H1 (cell line): ENCODE data around the gene KCNJ13. TPM values are rescaled to one million over a fixed set of nuclear protein-coding genes. Genes with fewer than 3 reads are reported as not detected.

Source experiments
- CTCF ChIA-PET: fragments of 300-600 bp; sonication (Branson Sonifier 250); formaldehyde crosslinking; loops from one replicate; lab custom pipeline; 2021; ENCODE audit not compliant: partially characterized antibody; lab: Charles Lee
- POLR2A ChIA-PET: fragments of 300-600 bp; sonication (Branson Sonifier 250); formaldehyde crosslinking; loops from one replicate; lab custom pipeline; 2021; ENCODE audit warnings: inconsistent platforms; ENCODE audit not compliant: partially characterized antibody; lab: Charles Lee
- DNase-seq, 2 experiments: peaks; one replicate each; pipeline versions ENCODE4 v3.0.0 to v3.0.0-alpha.2; 2010 to 2022; ENCODE audit warnings: low spot score in 2 of 2, low read depth in 1 of 2, mixed read lengths in 1 of 2
- FAIRE-seq: peaks from 2 replicates; lab custom pipeline; 2011; peaks lifted over from hg19 to GRCh38; lab: Jason Lieb, UNC
- H2AFZ ChIP-seq: 2 replicates; pipeline ENCODE4 v1.8.1; 2012; ENCODE audit warnings: low read length, inconsistent platforms
- H2AK5ac ChIP-seq: 2 replicates; pipeline ENCODE4 v1.6.1; 2013; ENCODE audit warnings: low read depth, low read length
- H2BK120ac ChIP-seq: replicated peaks from 2 replicates; pipeline ENCODE3; 2013; ENCODE audit warnings: low read depth, low read length, inconsistent platforms
- H2BK12ac ChIP-seq: 2 replicates; pipeline ENCODE4 v1.6.1; 2013; ENCODE audit warnings: low read depth, low read length
- H2BK15ac ChIP-seq: 2 replicates; pipeline ENCODE4 v1.6.1; 2013; ENCODE audit warnings: low read length
- H2BK20ac ChIP-seq: 2 replicates; pipeline ENCODE4 v1.6.1; 2013; ENCODE audit warnings: low read length
- H2BK5ac ChIP-seq: 2 replicates; pipeline ENCODE4 v1.6.1; 2013; ENCODE audit warnings: low read depth, low read length
- H3K14ac ChIP-seq: 2 replicates; pipeline ENCODE4 v1.6.1; 2013; ENCODE audit warnings: inconsistent platforms; ENCODE audit not compliant: insufficient read length
- H3K18ac ChIP-seq: 2 replicates; pipeline ENCODE4 v1.6.1; 2013; ENCODE audit warnings: low read length; ENCODE audit errors: extremely low read depth
- H3K23ac ChIP-seq: 2 replicates; pipeline ENCODE4 v1.6.1; 2013; ENCODE audit warnings: inconsistent platforms; ENCODE audit not compliant: insufficient read length
- H3K23me2 ChIP-seq: 2 replicates; pipeline ENCODE4 v1.6.1; 2013; ENCODE audit warnings: low read depth, low read length
- H3K27ac ChIP-seq: 2 replicates; pipeline ENCODE4 v1.6.1; 2011; ENCODE audit warnings: low read depth, low read length, inconsistent platforms
- H3K27me3 ChIP-seq, 4 experiments: replicated peaks in 1 of 4; 1 replicate in 1 of 4; 2 replicates in 3 of 4; pipeline versions ENCODE4 v1.6.1 to v1.8.1; 2011 to 2013; ENCODE audit warnings: low read length in 3 of 4, mild to moderate bottlenecking in 3 of 4, inconsistent platforms in 2 of 4, mixed read lengths in 2 of 4, moderate library complexity in 1 of 4; ENCODE audit not compliant: control insufficient read depth in 3 of 4, insufficient read depth in 3 of 4; ENCODE audit errors: extremely low read depth in 1 of 4
- H3K36me3 ChIP-seq, 4 experiments: 2 replicates each; pipeline versions ENCODE4 v1.6.1 to v1.8.1; 2011 to 2013; ENCODE audit warnings: mild to moderate bottlenecking in 4 of 4, low read length in 3 of 4, moderate library complexity in 2 of 4, control low read depth in 1 of 4, inconsistent platforms in 1 of 4; ENCODE audit not compliant: insufficient read depth in 4 of 4, control insufficient read depth in 2 of 4
- H3K4ac ChIP-seq: replicated peaks from 2 replicates; pipeline ENCODE3; 2013; ENCODE audit warnings: low read length, low read depth, mixed read lengths, inconsistent platforms; ENCODE audit not compliant: insufficient read length
- H3K4me1 ChIP-seq, 4 experiments: replicated peaks in 1 of 4; 1 replicate in 1 of 4; 2 replicates in 3 of 4; pipeline versions ENCODE4 v1.6.1 to v1.8.1; 2011 to 2013; ENCODE audit warnings: low read length in 3 of 4, inconsistent platforms in 2 of 4, mixed read lengths in 1 of 4; ENCODE audit not compliant: insufficient read depth in 4 of 4, control insufficient read depth in 3 of 4
- H3K4me2 ChIP-seq, 2 experiments: 2 replicates each; pipeline versions ENCODE4 v1.6.1 to v1.8.1; 2011 to 2013; ENCODE audit warnings: low read depth in 2 of 2, low read length in 2 of 2, control low read depth in 1 of 2, inconsistent platforms in 1 of 2, mild to moderate bottlenecking in 1 of 2; ENCODE audit not compliant: insufficient read depth in 1 of 2
- H3K4me3 ChIP-seq, 4 experiments: fragments of 200-600, 300-600 bp in 1 of 4; sonication (generic), shearing (Covaris generic), sonication (Bioruptor Twin) in 1 of 4; 2 replicates each; pipeline versions ENCODE4 v1.5.1 to v1.8.1; 2011 to 2016; ENCODE audit warnings: low read length in 4 of 4, low read depth in 3 of 4, control low read depth in 2 of 4, inconsistent platforms in 2 of 4, mild to moderate bottlenecking in 2 of 4, mixed read lengths in 1 of 4, moderate library complexity in 1 of 4; ENCODE audit not compliant: insufficient read depth in 2 of 4; ENCODE audit errors: extremely low read depth in 1 of 4
- H3K56ac ChIP-seq: replicated peaks from 2 replicates; pipeline ENCODE3; 2013; ENCODE audit warnings: low read depth, mild to moderate bottlenecking, mixed read lengths, low read length, inconsistent platforms; ENCODE audit not compliant: insufficient read length
- H3K79me1 ChIP-seq: 2 replicates; pipeline ENCODE4 v1.6.1; 2013; ENCODE audit warnings: low read depth, low read length, control low read depth
- H3K79me2 ChIP-seq, 2 experiments: 2 replicates each; pipeline versions ENCODE4 v1.6.1 to v1.8.1; 2012 to 2013; ENCODE audit warnings: low read length in 2 of 2, mild to moderate bottlenecking in 2 of 2, inconsistent platforms in 1 of 2; ENCODE audit not compliant: insufficient read depth in 2 of 2, control insufficient read depth in 1 of 2
- H3K9ac ChIP-seq, 4 experiments: replicated peaks in 1 of 4; 1 replicate in 1 of 4; 2 replicates in 3 of 4; pipeline versions ENCODE4 v1.6.1 to v1.8.1; 2011 to 2013; ENCODE audit warnings: low read depth in 3 of 4, low read length in 3 of 4, control low read depth in 2 of 4, mild to moderate bottlenecking in 2 of 4, moderate library complexity in 2 of 4, inconsistent platforms in 1 of 4; ENCODE audit errors: extremely low read depth in 1 of 4
- H3K9me3 ChIP-seq, 2 experiments: 2 replicates each; pipeline versions ENCODE4 v1.6.1 to v1.8.1; 2012 to 2013; ENCODE audit warnings: mild to moderate bottlenecking in 2 of 2, moderate library complexity in 2 of 2, control low read depth in 1 of 2, inconsistent platforms in 1 of 2, low read depth in 1 of 2, low read length in 1 of 2, mixed read lengths in 1 of 2; ENCODE audit not compliant: insufficient read depth in 2 of 2
- H4K20me1 ChIP-seq, 2 experiments: replicated peaks in 1 of 2; 2 replicates each; pipeline versions ENCODE3 to v1.8.1; 2011 to 2013; ENCODE audit warnings: inconsistent platforms in 2 of 2, low read length in 2 of 2, mild to moderate bottlenecking in 1 of 2; ENCODE audit not compliant: insufficient read depth in 2 of 2, control insufficient read depth in 1 of 2
- H4K5ac ChIP-seq: 2 replicates; pipeline ENCODE4 v1.6.1; 2013; ENCODE audit warnings: low read length, low read depth, mixed read lengths, inconsistent platforms; ENCODE audit not compliant: insufficient read length
- H4K8ac ChIP-seq: 2 replicates; pipeline ENCODE4 v1.8.0; 2013; ENCODE audit warnings: mild to moderate bottlenecking, moderate library complexity, low read length, inconsistent platforms; ENCODE audit not compliant: insufficient read depth; ENCODE audit errors: extremely low read depth
- H4K91ac ChIP-seq: replicated peaks from 2 replicates; pipeline ENCODE3; 2013; ENCODE audit warnings: low read length, mixed read lengths, inconsistent platforms; ENCODE audit not compliant: insufficient read length
- CREB1 ChIP-seq: IDR thresholded peaks from 2 replicates; pipeline ENCODE4 v1.6.1; 2012; ENCODE audit warnings: inconsistent platforms
- KDM4A ChIP-seq: IDR thresholded peaks from one replicate; pipeline ENCODE4 v1.7.1; 2012; ENCODE audit warnings: low read depth, mild to moderate bottlenecking, moderate library complexity, low read length, inconsistent platforms; ENCODE audit not compliant: severe bottlenecking
- PHF8 ChIP-seq: fragments of 200-600 bp; sonication (generic); conservative IDR thresholded peaks from 2 replicates; pipeline ENCODE4 v1.7.1; 2012; ENCODE audit warnings: low read depth, mild to moderate bottlenecking, inconsistent platforms, low read length, moderate library complexity
- RAD21 ChIP-seq, 2 experiments: IDR thresholded peaks in 1 of 2; conservative IDR thresholded peaks in 1 of 2; 2 replicates each; pipeline ENCODE4 v1.6.1; 2011; ENCODE audit warnings: low read depth in 2 of 2, low read length in 2 of 2, improper control_type of control experiment in 1 of 2, inconsistent platforms in 1 of 2, mild to moderate bottlenecking in 1 of 2, moderate library complexity in 1 of 2
- RBBP5 ChIP-seq: IDR thresholded peaks from 2 replicates; pipeline ENCODE4 v1.7.1; 2012; ENCODE audit warnings: low read depth, mild to moderate bottlenecking, inconsistent platforms, low read length, moderate library complexity, borderline replicate concordance
- RFX5 ChIP-seq: IDR thresholded peaks from 2 replicates; pipeline ENCODE4 v1.6.1; 2011; ENCODE audit warnings: low read depth, low read length, improper control_type of control experiment, borderline replicate concordance
- SIX5 ChIP-seq: IDR thresholded peaks from 2 replicates; pipeline ENCODE4 v1.6.1; 2011; ENCODE audit warnings: mild to moderate bottlenecking, low read depth, low read length
- SP2 ChIP-seq: IDR thresholded peaks from 2 replicates; pipeline ENCODE4 v1.6.1; 2012; ENCODE audit warnings: mild to moderate bottlenecking, low read length, inconsistent platforms
- TAF7 ChIP-seq: optimal IDR thresholded peaks from 2 replicates; pipeline ENCODE3; 2011; ENCODE audit warnings: low read depth, mild to moderate bottlenecking, inconsistent platforms, low read length, moderate library complexity, borderline replicate concordance
- polyA plus RNA-seq, 7 experiments: library from polyadenylated mRNA; depleted of rRNA in 3 of 7; stranded (reverse) in 5 of 7; unstranded in 2 of 7; fragments of >200 nt in 5 of 7; fragments of 200-250 nt in 2 of 7; gene quantifications; 1 replicate in 5 of 7; 2 replicates in 1 of 7; 4 replicates in 1 of 7; pipeline versions ENCODE4 v1.2.1 to v1.2.3, GENCODE V29; 2011 to 2013; ENCODE audit warnings: missing spikeins in 2 of 7, mixed read lengths in 2 of 7
- total RNA-seq: library from RNA; stranded (reverse); fragmentation: NEBNext Ultra II Directional; extraction: Animal tissue kit (Norgen Biotek cat#: 25700); gene quantifications from 2 replicates; pipeline ENCODE4 v1.2.1, GENCODE V29; 2021
- TF ChIP-seq, protein P1 (sequence below): IDR thresholded peaks from 2 replicates; pipeline ENCODE4 v1.6.1; 2012; ENCODE audit warnings: inconsistent platforms

KCNJ13 gene
- total and polyA plus RNA-seq, 2 of the 8 experiments (the other 6 are each of a cell fraction or from before 2014, with no cell fraction given), result not detected

DNA sequence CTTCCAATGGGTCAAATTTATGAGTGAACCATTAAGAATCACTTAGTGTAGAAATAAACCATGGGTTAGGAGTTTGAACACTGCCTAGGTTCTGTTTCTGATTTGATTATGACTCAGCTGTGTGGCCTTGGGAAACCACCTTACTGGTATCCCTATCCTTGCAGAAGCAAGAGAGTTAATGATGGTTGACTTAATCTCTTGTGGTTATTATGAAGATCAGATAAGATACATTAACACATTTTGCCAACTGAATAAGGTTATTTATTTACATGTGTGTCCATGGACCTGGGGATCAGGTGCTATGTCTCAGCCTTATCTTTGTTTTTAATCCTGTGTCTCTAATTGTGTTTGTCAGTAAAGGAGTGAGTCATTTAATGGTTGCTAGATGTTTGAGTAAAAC is 5.4 kb upstream of the KCNJ13 start:
- Histone ChIP-seq H2BK12ac (no peak overlapping the region), H3K56ac (no peak overlapping the region), H3K9ac (no peak overlapping the region), H3K23me2 (no peaks in the 10 kb centered on the region), H4K91ac (no peak overlapping the region), H3K79me2 (peaks cover 0 to 2% of the 10 kb centered on the region in 2 experiments; a peak in 1 of 4 replicates), H2BK120ac (no peak overlapping the region), H2BK5ac (no peak overlapping the region), H2AFZ (no peak overlapping the region), H3K4me3 (no peak overlapping the region), H2BK20ac (no peak overlapping the region), H4K20me1 (peaks cover 0 to 2% of the 10 kb centered on the region in 2 experiments), H2BK15ac (no peak overlapping the region), H3K27me3 (no peaks in the 10 kb centered on the region), H4K8ac (no peak overlapping the region), H2AK5ac (no peak overlapping the region), H3K4me2 (no peak overlapping the region), H3K4ac (no peak overlapping the region), H3K36me3 (peaks cover 0 to 10% (median 0%) of the 10 kb centered on the region in 4 experiments; a peak in 2 of 8 replicates), H3K23ac (no peak overlapping the region), H3K9me3 (no peaks in the 10 kb centered on the region), H3K27ac (no peak overlapping the region), H3K79me1 (no peaks in the 10 kb centered on the region; the same call in 1 of the 2 replicates), H3K14ac (no peak overlapping the region), H4K5ac (no peak overlapping the region), H3K18ac (no peak overlapping the region), H3K4me1 (no peaks in the 10 kb centered on the region)
- DNase-seq (no peak), FAIRE-seq (no peak)
- POLR2A ChIA-PET, result no interaction called here
- TF ChIP-seq RBBP5, result no peak
- TF ChIP-seq CREB1, result no peak
- TF ChIP-seq RFX5, result no peak
- no peak for TF ChIP-seq SIX5
- TF ChIP-seq TAF7, result no peak
- TF ChIP-seq, protein P1, sequence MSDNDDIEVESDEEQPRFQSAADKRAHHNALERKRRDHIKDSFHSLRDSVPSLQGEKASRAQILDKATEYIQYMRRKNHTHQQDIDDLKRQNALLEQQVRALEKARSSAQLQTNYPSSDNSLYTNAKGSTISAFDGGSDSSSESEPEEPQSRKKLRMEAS, result no peak
- TF ChIP-seq RAD21 (IDR thresholded peaks at IDR 0.05 in 1 of 2, conservative IDR thresholded peaks at IDR 0.05 in 1 of 2; ENCODE audit: low read depth in 2 of 2, low read length in 2 of 2), result no peak
- TF ChIP-seq PHF8, result no peak
- no peak for TF ChIP-seq SP2
- TF ChIP-seq KDM4A, result no peak
- CTCF ChIA-PET, result no interaction called here
